ENCODE results near the gene SHB. TPM values are rescaled to one million over a fixed set of nuclear protein-coding genes. Genes with fewer than 3 reads are reported as not detected.

SHB gene
- total and polyA plus RNA-seq, 2 of the 13 experiments (the other 11 are each of a cell fraction or from before 2014, with no cell fraction given) = 19.4 to 20.7 TPM

DNA sequence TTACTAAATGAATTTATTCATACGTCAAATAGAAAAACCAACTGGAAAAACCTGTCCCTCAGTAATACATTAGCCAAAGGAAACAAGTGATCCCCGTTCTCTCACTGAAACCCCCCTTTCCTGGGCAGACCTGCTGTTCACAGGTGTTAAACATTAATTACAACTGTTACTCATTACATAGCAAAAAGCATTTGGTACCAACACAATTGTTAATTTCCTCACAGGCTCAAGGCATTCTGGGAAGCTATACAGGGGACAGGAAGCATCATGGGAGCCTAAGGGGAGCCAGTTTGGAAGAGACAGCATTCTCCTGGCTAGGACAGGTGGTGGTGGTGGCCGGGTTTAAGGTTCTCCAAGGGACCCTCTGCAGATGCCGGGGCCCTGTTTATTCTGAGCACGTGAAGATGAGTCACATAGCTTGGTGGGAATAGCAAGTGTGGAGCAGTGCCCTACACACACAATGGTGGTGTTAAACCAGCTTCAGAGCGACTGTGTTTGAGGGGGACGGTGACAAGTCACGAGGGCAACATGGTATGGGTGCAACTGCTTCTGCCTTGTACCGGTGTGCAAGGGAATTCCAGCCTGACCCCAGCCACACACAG lies 102.5 kb downstream of the SHB start (continued):
- TF ChIP-seq, protein P1, sequence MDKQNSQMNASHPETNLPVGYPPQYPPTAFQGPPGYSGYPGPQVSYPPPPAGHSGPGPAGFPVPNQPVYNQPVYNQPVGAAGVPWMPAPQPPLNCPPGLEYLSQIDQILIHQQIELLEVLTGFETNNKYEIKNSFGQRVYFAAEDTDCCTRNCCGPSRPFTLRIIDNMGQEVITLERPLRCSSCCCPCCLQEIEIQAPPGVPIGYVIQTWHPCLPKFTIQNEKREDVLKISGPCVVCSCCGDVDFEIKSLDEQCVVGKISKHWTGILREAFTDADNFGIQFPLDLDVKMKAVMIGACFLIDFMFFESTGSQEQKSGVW (CRISPR knock-in tag; IDR thresholded peaks at IDR 0.05; ENCODE audit: borderline replicate concordance) = no peak
- TF ChIP-seq ERF (CRISPR knock-in tag; IDR thresholded peaks at IDR 0.05) = 0 out of 2 replicates have a peak, but pooled peaks have one; percentile 30
- no peak for TF ChIP-seq FOXP1 (IDR thresholded peaks at IDR 0.05)
- TF ChIP-seq FOXP1 (CRISPR knock-in tag; IDR thresholded peaks at IDR 0.05) = 0 out of 2 replicates have a peak, but pooled peaks have one; percentile 30
- TF ChIP-seq ZNF644 (CRISPR knock-in tag; IDR thresholded peaks at IDR 0.05; ENCODE audit: low read depth) = 0 out of 2 replicates have a peak, but pooled peaks have one; percentile 33
- TF ChIP-seq KDM3A (CRISPR knock-in tag; IDR thresholded peaks at IDR 0.05; ENCODE audit: low read depth) = no peak
- TF ChIP-seq, protein P2, sequence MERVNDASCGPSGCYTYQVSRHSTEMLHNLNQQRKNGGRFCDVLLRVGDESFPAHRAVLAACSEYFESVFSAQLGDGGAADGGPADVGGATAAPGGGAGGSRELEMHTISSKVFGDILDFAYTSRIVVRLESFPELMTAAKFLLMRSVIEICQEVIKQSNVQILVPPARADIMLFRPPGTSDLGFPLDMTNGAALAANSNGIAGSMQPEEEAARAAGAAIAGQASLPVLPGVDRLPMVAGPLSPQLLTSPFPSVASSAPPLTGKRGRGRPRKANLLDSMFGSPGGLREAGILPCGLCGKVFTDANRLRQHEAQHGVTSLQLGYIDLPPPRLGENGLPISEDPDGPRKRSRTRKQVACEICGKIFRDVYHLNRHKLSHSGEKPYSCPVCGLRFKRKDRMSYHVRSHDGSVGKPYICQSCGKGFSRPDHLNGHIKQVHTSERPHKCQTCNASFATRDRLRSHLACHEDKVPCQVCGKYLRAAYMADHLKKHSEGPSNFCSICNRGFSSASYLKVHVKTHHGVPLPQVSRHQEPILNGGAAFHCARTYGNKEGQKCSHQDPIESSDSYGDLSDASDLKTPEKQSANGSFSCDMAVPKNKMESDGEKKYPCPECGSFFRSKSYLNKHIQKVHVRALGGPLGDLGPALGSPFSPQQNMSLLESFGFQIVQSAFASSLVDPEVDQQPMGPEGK (CRISPR knock-in tag; IDR thresholded peaks at IDR 0.05) = 0 out of 2 replicates have a peak, but pooled peaks have one; percentile 14
- TF ChIP-seq SMYD3 (CRISPR knock-in tag; IDR thresholded peaks at IDR 0.05) = no peak
- TF ChIP-seq, protein P3, sequence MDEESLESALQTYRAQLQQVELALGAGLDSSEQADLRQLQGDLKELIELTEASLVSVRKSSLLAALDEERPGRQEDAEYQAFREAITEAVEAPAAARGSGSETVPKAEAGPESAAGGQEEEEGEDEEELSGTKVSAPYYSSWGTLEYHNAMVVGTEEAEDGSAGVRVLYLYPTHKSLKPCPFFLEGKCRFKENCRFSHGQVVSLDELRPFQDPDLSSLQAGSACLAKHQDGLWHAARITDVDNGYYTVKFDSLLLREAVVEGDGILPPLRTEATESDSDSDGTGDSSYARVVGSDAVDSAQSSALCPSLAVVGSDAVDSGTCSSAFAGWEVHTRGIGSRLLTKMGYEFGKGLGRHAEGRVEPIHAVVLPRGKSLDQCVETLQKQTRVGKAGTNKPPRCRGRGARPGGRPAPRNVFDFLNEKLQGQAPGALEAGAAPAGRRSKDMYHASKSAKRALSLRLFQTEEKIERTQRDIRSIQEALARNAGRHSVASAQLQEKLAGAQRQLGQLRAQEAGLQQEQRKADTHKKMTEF (CRISPR knock-in tag; IDR thresholded peaks at IDR 0.05) = 0 out of 2 replicates have a peak, but pooled peaks have one; percentile 25
- TF ChIP-seq CHD2 (IDR thresholded peaks at IDR 0.05; ENCODE audit: low read depth, low read length) = no peak
- no peak for TF ChIP-seq ATAD3A (CRISPR knock-in tag; IDR thresholded peaks at IDR 0.05)
- TF ChIP-seq ZNF383 (CRISPR knock-in tag; IDR thresholded peaks at IDR 0.05; ENCODE audit: borderline replicate concordance) = no peak
- TF ChIP-seq ZC3H4 (CRISPR knock-in tag; IDR thresholded peaks at IDR 0.05; ENCODE audit: borderline replicate concordance) = no peak
- TF ChIP-seq, protein P4, sequence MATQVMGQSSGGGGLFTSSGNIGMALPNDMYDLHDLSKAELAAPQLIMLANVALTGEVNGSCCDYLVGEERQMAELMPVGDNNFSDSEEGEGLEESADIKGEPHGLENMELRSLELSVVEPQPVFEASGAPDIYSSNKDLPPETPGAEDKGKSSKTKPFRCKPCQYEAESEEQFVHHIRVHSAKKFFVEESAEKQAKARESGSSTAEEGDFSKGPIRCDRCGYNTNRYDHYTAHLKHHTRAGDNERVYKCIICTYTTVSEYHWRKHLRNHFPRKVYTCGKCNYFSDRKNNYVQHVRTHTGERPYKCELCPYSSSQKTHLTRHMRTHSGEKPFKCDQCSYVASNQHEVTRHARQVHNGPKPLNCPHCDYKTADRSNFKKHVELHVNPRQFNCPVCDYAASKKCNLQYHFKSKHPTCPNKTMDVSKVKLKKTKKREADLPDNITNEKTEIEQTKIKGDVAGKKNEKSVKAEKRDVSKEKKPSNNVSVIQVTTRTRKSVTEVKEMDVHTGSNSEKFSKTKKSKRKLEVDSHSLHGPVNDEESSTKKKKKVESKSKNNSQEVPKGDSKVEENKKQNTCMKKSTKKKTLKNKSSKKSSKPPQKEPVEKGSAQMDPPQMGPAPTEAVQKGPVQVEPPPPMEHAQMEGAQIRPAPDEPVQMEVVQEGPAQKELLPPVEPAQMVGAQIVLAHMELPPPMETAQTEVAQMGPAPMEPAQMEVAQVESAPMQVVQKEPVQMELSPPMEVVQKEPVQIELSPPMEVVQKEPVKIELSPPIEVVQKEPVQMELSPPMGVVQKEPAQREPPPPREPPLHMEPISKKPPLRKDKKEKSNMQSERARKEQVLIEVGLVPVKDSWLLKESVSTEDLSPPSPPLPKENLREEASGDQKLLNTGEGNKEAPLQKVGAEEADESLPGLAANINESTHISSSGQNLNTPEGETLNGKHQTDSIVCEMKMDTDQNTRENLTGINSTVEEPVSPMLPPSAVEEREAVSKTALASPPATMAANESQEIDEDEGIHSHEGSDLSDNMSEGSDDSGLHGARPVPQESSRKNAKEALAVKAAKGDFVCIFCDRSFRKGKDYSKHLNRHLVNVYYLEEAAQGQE (IDR thresholded peaks at IDR 0.05; ENCODE audit: borderline replicate concordance in 1 of 2, low read depth in 1 of 2, low read length in 2 of 2) = no peak
- TF ChIP-seq ARNT2 (CRISPR knock-in tag; IDR thresholded peaks at IDR 0.05; ENCODE audit: low read depth) = 0 out of 2 replicates have a peak, but pooled peaks have one; percentile 33
- TF ChIP-seq HMGA1 (CRISPR knock-in tag; conservative IDR thresholded peaks at IDR 0.05) = no peak
- TF ChIP-seq, protein P5, sequence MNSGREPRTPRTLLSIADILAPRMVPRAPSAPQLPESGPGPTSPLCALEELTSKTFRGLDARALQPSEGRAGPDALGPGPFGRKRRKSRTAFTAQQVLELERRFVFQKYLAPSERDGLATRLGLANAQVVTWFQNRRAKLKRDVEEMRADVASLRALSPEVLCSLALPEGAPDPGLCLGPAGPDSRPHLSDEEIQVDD (CRISPR knock-in tag; IDR thresholded peaks at IDR 0.05; ENCODE audit: borderline replicate concordance) = no peak
- no peak for TF ChIP-seq NONO (IDR thresholded peaks at IDR 0.05)
- no peak for TF ChIP-seq NONO (CRISPR knock-in tag; conservative IDR thresholded peaks at IDR 0.05)
- 0 out of 2 replicates have a peak, but pooled peaks have one; percentile 16 for TF ChIP-seq POGZ (CRISPR knock-in tag; IDR thresholded peaks at IDR 0.05)
- TF ChIP-seq TOE1 (CRISPR knock-in tag; IDR thresholded peaks at IDR 0.05) = no peak
- no peak for TF ChIP-seq PHF20 (CRISPR knock-in tag; IDR thresholded peaks at IDR 0.05)
- peak; percentile 82; the same call in 1 of the 2 replicates for TF ChIP-seq FOSL1 (CRISPR knock-in tag; IDR thresholded peaks at IDR 0.05; ENCODE audit: borderline replicate concordance)

Data from HepG2 (cell line).